ENCODE results near the gene SDR42E1.
"Not testable (repeated sequence)": the region's sequence is repeated elsewhere in the genome, so short reads cannot be mapped to it uniquely, and the experiment has no call there.

Gene SDR42E1

GRCh38 chr16:81994485-81994884 is 16.8 kb downstream of the SDR42E1 start:
- no peak for TF ChIP-seq CTCF (IDR thresholded peaks at IDR 0.05; ENCODE audit: extremely low read depth, missing control alignments)
- no peak for DNase-seq (ENCODE audit: low spot score)

- no peak for DNase-seq (ENCODE audit: low spot score)
- TF ChIP-seq CTCF (IDR thresholded peaks at IDR 0.05; ENCODE audit: extremely low read depth, missing control alignments) = no peak
Measured at GRCh38 chr16:81992859-81993258, 18.4 kb downstream of the SDR42E1 start.

- no peak for TF ChIP-seq CTCF (IDR thresholded peaks at IDR 0.05; ENCODE audit: extremely low read depth, missing control alignments)
- DNase-seq (ENCODE audit: low spot score) = no peak
Measured at GRCh38 chr16:81987706-81988105, 23.6 kb downstream of the SDR42E1 start.

GRCh38 chr16:81987121-81987520 is 24.1 kb downstream of the SDR42E1 start:
- no peak for DNase-seq (ENCODE audit: low spot score)

GRCh38 chr16:81977335-81977942 is 33.8 kb downstream of the SDR42E1 start:
- not testable (repeated sequence) for DNase-seq (ENCODE audit: low spot score)

More at GRCh38 chr16:81987121-81987520, 24.1 kb downstream of the SDR42E1 start:
- TF ChIP-seq CTCF (IDR thresholded peaks at IDR 0.05; ENCODE audit: extremely low read depth, missing control alignments) = no peak

- no peak for TF ChIP-seq CTCF (IDR thresholded peaks at IDR 0.05; ENCODE audit: extremely low read depth, missing control alignments)
- no peak for DNase-seq (ENCODE audit: low spot score)
Measured at GRCh38 chr16:81975637-81976036, 35.6 kb downstream of the SDR42E1 start.

GRCh38 chr16:81973737-81974136 is 37.5 kb downstream of the SDR42E1 start:
- no peak for DNase-seq (ENCODE audit: low spot score)
- TF ChIP-seq CTCF (IDR thresholded peaks at IDR 0.05; ENCODE audit: extremely low read depth, missing control alignments) = no peak

GRCh38 chr16:81971853-81972252 is 39.4 kb downstream of the SDR42E1 start:
- no peak for TF ChIP-seq CTCF (IDR thresholded peaks at IDR 0.05; ENCODE audit: extremely low read depth, missing control alignments)
- DNase-seq (ENCODE audit: low spot score) = no peak

Measured in GM20000 (cell line).